DOHH2 (cell line): Measurements from ENCODE around the gene C9orf72.

Experiments
- EZH2phosphoT487 ChIP-seq: fragments of 200-600 bp; sonication (generic); IDR thresholded peaks from 2 replicates; pipeline ENCODE4 v1.6.1; 2017; ENCODE audit warnings: borderline replicate concordance, mild to moderate bottlenecking, antibody characterized with exemption, low read length, moderate library complexity, mixed read lengths
- TF ChIP-seq, protein P1 (sequence below): fragments of 200-600 bp; sonication (generic); IDR thresholded peaks from one replicate; pipeline ENCODE4 v1.5.1; 2014; ENCODE audit warnings: antibody characterized with exemption, mild to moderate bottlenecking, low read depth, low read length; ENCODE audit not compliant: poor library complexity, severe bottlenecking

DNA sequence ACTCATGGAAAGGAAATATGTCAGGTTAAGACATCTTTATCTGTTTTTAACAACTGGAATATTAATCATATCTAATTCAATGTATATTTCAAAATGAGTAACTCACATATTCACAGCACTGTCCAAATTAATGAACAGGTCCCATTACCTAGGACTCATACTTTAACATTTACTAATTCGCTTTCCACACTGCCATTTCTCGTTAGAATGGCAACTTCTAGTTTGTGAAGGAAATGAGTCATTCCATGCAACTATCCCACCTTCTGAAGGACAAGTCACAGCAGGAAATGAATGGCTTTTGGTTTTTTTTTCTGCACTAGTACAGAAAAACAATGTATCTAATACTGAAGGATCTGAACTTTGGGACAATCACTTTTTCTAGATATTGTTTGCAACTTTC, 73.8 kb downstream of the C9orf72 start:
- TF ChIP-seq, protein P1, sequence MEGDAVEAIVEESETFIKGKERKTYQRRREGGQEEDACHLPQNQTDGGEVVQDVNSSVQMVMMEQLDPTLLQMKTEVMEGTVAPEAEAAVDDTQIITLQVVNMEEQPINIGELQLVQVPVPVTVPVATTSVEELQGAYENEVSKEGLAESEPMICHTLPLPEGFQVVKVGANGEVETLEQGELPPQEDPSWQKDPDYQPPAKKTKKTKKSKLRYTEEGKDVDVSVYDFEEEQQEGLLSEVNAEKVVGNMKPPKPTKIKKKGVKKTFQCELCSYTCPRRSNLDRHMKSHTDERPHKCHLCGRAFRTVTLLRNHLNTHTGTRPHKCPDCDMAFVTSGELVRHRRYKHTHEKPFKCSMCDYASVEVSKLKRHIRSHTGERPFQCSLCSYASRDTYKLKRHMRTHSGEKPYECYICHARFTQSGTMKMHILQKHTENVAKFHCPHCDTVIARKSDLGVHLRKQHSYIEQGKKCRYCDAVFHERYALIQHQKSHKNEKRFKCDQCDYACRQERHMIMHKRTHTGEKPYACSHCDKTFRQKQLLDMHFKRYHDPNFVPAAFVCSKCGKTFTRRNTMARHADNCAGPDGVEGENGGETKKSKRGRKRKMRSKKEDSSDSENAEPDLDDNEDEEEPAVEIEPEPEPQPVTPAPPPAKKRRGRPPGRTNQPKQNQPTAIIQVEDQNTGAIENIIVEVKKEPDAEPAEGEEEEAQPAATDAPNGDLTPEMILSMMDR: no peak
- TF ChIP-seq EZH2phosphoT487: no peak
